ENCODE data around the gene RASAL2. TPM values are rescaled to one million over a fixed set of nuclear protein-coding genes. Genes with fewer than 3 reads are reported as not detected.
A peak's percentile ranks its signal among the peaks of the same experiment; 100 is the strongest.

RASAL2 gene
- polyA plus RNA-seq, 3 donors: 18.5 to 21.8 (median 19.9) TPM

DNA sequence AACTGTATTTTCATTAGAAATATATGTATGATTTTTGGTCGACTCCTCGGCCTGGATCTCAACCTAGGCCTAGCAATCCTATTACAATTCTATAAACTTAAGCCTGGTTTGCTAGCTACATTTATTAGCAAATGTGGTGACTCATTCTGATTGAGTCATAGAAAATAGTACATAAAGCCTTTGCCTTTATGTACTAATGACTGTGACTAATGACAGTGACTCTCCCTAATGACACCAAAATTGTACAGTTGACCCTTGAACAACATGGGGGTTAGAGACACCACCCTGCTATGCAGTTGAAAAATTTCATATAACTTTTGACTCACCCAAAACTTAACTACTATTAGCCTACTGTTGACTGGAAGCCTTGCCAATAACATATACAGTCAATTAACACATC is 324.0 kb downstream of the RASAL2 start:
- DNase-seq (ENCODE audit: low read depth in 3 of 3, low spot score in 2 of 3): no peak

DNA sequence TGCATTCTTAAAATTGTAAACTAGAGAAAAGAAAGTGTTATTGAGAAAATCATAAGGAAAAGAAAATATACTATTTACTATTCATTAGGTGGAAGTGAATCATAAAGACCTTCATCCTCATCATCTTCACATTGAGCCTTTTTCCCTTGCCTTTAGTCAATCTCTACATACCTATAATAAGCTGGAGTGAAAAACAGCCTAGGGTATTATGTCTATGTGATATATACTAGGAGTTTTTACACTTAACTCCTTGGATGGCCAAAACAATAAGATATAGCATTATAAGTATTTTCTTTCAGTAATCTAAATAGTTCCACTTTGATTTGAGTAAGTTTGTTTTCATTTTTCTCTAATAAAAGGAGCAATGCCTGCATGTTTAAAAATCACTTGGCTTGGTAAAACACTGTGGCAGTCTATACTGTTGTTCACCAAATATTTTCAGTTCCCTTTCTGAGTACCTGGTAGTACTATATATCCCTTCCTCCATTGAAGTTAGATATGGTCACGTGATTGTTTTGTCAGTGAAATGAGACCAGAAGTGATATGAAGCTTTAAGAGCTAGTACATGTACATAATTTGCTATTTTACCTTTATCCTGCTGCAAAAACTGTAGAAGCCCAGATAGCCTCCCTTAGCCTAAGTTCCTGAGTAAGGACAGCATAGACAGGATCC is 324.5 kb downstream of the RASAL2 start:
- no peak for DNase-seq (ENCODE audit: low read depth in 3 of 3, low spot score in 2 of 3)

GRCh38 chr1:178434360-178434759 is 340.5 kb downstream of the RASAL2 start:
- DNase-seq (ENCODE audit: low read depth in 3 of 3, low spot score in 2 of 3): no peak

- DNase-seq (ENCODE audit: low read depth in 3 of 3, low spot score in 2 of 3): no peak
Measured at GRCh38 chr1:178434899-178435435, 341.1 kb downstream of the RASAL2 start.

DNA sequence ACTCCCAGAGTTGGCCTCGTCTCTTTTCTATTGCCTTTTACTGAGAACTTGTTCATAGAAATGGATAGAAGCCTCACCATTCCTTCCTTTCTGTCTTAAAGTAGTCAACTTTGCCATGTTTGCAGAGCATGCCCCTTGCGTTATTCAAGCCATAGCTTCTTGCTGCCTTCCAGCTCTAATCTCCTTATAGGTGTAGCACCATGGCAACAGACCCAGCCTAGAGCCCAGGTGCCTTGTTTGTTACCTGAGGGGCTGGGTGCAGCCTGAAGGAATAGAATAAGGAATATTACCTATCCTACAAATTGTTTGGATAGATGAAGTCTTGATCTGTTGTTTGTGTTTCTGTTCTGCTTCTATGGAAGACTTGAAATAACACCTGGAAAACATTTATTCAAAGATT is 343.0 kb downstream of the RASAL2 start:
- no peak for DNase-seq (ENCODE audit: low read depth in 3 of 3, low spot score in 2 of 3)

- no peak for DNase-seq (ENCODE audit: low read depth in 3 of 3, low spot score in 2 of 3)
Measured at GRCh38 chr1:178438432-178438831, 344.5 kb downstream of the RASAL2 start.

DNA sequence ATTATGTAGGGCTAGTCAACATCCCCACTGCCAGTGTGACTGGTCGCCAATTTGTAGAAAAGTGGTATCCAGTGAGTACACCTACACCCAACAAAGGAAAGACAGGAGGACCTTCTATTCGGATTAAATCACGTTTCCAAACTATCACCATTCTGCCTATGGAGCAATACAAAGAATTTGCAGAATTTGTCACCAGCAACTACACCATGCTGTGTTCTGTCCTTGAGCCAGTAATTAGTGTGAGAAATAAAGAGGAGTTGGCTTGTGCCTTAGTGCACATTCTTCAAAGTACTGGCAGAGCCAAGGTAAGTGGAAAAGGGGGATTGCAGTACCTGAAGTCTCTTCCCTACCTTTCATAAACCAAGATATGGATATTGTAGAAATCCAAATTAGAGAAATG is 349.0 kb downstream of the RASAL2 start:
- no peak for DNase-seq (ENCODE audit: low read depth in 3 of 3, low spot score in 2 of 3)

DNA sequence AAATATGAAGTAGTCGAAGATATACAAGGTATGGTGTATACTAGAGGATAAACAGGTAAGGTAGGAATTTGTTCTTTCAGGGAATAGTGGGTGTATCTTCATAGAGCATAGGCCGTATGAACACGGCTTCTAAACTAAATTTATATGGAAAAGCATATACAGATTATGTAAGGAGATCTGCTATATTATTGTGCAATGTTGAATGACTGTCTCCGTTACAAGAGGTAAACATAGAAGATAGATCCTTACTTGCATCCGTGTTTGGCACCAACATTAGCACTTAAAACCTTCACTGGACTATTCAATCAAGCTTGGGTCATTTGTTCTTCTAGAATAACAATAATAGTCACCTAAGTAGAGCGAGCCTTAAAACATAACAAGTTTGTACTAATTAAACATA is 357.0 kb downstream of the RASAL2 start:
- no peak for DNase-seq (ENCODE audit: low read depth in 3 of 3, low spot score in 2 of 3)

GRCh38 chr1:178451529-178451928 is 357.6 kb downstream of the RASAL2 start:
- no peak for DNase-seq (ENCODE audit: low read depth in 3 of 3, low spot score in 2 of 3)

GRCh38 chr1:178452013-178452412 is 358.1 kb downstream of the RASAL2 start:
- DNase-seq (ENCODE audit: low read depth in 3 of 3, low spot score in 2 of 3): no peak

GRCh38 chr1:178456472-178456871 is 362.6 kb downstream of the RASAL2 start:
- no peak for DNase-seq (ENCODE audit: low read depth in 3 of 3, low spot score in 2 of 3)

- DNase-seq (ENCODE audit: low read depth in 3 of 3, low spot score in 2 of 3): no peak
Measured at GRCh38 chr1:178457651-178458050, 363.7 kb downstream of the RASAL2 start.

DNA sequence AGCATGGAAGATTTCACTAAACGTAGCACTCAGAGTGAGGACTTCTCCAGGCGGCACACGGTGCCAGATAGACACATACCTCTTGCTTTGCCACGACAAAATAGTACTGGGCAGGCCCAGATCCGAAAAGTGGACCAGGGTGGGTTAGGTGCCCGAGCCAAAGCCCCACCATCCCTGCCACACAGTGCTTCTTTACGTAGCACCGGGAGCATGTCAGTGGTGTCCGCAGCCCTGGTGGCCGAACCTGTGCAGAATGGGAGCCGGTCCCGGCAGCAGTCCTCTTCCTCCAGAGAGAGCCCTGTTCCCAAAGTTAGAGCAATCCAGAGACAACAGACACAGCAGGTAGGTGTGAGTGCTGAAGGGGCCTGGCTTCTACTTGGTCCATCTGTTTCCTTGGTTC is 364.3 kb downstream of the RASAL2 start:
- no peak for DNase-seq (ENCODE audit: low read depth in 3 of 3, low spot score in 2 of 3)

DNA sequence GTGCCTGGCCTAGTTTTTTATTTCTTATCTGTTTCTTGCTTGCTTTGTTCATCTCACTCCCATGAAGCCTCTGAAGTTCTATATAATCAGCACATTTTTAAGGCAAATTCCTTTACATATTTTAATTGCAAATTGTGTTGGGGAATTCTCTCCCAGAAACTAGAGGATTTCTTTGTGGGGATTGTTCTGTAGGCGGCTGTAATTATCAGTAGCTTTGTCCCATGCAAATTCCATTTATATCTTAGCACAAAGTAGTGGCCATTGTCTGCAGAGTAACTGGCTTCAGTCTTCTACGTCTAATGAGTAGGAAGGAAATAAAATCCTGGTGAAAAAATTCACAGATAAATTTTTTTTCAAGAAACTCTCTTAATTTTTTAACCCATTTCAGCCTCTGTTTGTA is 367.2 kb downstream of the RASAL2 start:
- no peak for DNase-seq (ENCODE audit: low read depth in 3 of 3, low spot score in 2 of 3)

DNA sequence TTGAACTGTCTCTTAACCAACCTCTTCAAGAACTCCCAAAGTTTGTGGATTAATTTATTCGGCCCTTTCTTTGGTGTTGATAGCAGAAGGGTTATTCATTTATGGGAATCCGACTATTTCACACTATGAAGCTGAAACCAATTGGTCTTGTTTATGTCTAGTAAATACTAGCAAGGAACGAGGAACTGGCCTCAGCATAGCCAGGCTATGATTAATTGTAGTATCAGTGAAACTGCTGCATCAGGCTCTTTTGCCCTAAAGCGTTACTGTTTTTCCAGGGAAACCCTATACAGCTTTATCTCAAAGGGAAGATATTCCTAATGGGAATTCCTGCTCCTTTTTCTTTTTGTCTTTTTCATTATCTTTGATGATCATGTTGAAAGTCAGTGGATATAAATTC is 367.8 kb downstream of the RASAL2 start:
- DNase-seq (ENCODE audit: low read depth in 3 of 3, low spot score in 2 of 3): no peak

GRCh38 chr1:178464141-178464540 is 370.2 kb downstream of the RASAL2 start:
- no peak for DNase-seq (ENCODE audit: low read depth in 3 of 3, low spot score in 2 of 3)

- DNase-seq (ENCODE audit: low read depth in 3 of 3, low spot score in 2 of 3): no peak
Measured at GRCh38 chr1:178464566-178464965, 370.7 kb downstream of the RASAL2 start.

DNA sequence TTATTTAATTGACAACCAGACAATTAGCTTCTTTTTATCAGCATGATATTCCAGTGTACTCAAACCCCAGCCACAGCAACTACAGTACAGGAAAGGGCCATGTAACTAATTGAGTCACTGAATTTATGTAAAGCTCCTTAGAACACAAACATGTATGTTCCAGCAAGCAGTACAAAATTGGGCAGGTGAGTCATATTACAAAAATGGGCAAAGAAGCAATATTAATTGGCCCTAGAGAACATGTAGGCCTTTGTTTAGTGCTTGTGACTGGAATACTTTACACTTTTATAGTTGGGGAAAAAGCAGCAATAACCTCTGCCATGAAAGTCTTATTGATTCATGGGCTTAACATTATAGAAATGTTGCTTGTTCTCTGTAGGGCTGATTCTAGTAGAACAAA is 371.1 kb downstream of the RASAL2 start:
- DNase-seq (ENCODE audit: low read depth in 3 of 3, low spot score in 2 of 3): no peak

DNA sequence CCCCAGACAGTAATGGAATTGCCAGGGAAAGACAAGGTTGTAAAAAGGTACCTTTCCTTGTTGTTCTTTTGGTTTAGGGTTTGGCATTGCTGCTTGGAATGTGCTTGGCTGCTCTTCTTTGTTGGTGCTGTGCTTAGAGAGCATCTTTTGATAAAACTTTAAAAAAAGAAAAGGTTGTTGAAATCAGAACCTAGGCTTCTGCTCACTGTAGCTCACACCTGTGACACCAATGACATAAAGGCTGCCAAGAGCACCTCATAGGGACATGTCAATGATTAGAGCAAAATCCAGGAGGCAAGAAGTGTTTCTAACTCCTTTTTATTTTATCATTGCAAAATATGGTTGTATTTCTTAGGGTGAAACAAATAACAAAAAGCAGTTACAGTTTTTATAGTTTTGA is 373.9 kb downstream of the RASAL2 start:
- DNase-seq (ENCODE audit: low read depth in 3 of 3, low spot score in 2 of 3): no peak

DNA sequence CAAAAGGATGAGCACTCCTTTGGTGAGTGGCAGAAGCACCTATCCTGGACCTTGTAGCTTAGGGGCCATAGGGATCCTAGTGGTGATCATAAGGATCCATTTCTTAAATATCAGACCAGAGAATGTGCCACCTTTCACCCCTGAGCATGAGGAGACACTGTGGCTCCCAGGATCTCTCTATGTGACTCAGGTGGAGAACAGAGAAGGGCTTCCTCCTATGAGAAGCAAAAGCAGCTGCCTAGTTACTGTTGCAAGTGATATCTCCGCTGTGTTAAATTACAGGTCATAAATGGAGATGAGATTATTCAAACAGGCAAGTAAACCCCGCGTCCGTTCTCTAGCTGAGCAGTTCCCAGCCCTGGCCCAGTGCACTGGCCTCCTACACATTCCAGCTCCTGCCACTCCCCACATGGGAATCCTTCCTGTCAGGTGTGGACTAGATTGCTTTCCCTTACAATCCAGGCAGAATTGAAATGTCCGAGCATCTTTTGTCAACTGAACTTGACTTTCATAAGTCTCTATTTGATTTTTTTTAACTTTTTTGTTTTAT is 376.6 kb downstream of the RASAL2 start:
- DNase-seq (ENCODE audit: low read depth in 3 of 3, low spot score in 2 of 3): peak; percentile 14 to 58 (median 21)

GRCh38 chr1:178472531-178472930 is 378.6 kb downstream of the RASAL2 start:
- DNase-seq (ENCODE audit: low read depth in 3 of 3, low spot score in 2 of 3): no peak

GRCh38 chr1:178477373-178477772 is 383.5 kb downstream of the RASAL2 start:
- DNase-seq (ENCODE audit: low read depth in 3 of 3, low spot score in 2 of 3): no peak

DNA sequence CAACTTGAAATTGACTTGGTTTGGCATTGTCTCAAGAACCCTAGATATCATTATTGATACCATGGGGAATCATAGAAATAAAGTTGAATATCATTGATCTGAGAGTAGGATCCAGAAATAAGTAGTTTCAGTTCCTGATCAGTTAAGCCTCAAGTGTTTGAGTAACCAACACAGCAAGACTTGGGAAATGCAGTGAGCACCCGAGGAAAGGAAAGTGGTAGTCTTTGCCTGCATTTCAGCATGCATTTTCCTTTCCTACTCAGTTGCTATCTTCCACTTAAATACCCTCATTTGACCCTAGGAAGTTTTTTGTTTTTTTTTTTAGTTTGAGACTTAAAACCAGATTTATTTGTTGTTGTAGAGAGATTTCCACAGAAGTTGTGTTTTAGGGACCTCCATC is 383.9 kb downstream of the RASAL2 start:
- DNase-seq (ENCODE audit: low read depth in 3 of 3, low spot score in 2 of 3): no peak
